WTC11 (cell line): ENCODE data around the gene PCNP. TPM values are rescaled to one million over a fixed set of nuclear protein-coding genes. Genes with fewer than 3 reads are reported as not detected.
A peak's percentile ranks its signal among the peaks of the same experiment; 100 is the strongest.
"Not testable (repeated sequence)": the region's sequence is repeated elsewhere in the genome, so short reads cannot be mapped to it uniquely, and the experiment has no call there.

Experiments
- ATAC-seq: fragments of 200-7000 bp; cut with Tn5 transposase; 2 replicates; pipeline ENCODE4 v1.10.0; 2021; ENCODE audit warnings: mild to moderate bottlenecking, moderate library complexity
- CTCF ChIA-PET: fragments of 300-600 bp; sonication (Branson Sonifier 250); formaldehyde crosslinking; loops from one replicate; lab custom pipeline; 2021; ENCODE audit warnings: antibody characterized with exemption; lab: Charles Lee
- POLR2A ChIA-PET: fragments of 350-600 bp; sonication (Branson Sonifier 250); formaldehyde crosslinking; loops from one replicate; lab custom pipeline; 2021; ENCODE audit warnings: antibody characterized with exemption; lab: Charles Lee
- DNase-seq: peaks from one replicate; pipeline ENCODE4 v3.0.0; 2021; ENCODE audit warnings: low spot score
- H3K27ac Mint-ChIP-seq: 2 replicates; pipeline ENCODE4 v1.8.0; 2021; ENCODE audit warnings: mixed read lengths
- H3K27me3 Mint-ChIP-seq: 2 replicates; pipeline ENCODE4 v1.8.0; 2021; ENCODE audit warnings: low read depth, mild to moderate bottlenecking, moderate library complexity, mixed read lengths
- H3K36me3 Mint-ChIP-seq: 2 replicates; pipeline ENCODE4 v1.8.0; 2021; ENCODE audit warnings: mixed read lengths
- H3K4me1 Mint-ChIP-seq: 2 replicates; pipeline ENCODE4 v1.8.0; 2022; ENCODE audit warnings: mixed read lengths
- H3K4me3 Mint-ChIP-seq: 2 replicates; pipeline ENCODE4 v1.8.0; 2021; ENCODE audit warnings: mild to moderate bottlenecking, moderate library complexity, mixed read lengths
- H3K9me3 Mint-ChIP-seq: 2 replicates; pipeline ENCODE4 v1.8.0; 2021; ENCODE audit warnings: mixed read lengths
- AFF4 ChIP-seq: sonication (generic); formaldehyde crosslinking; IDR thresholded peaks from 2 replicates; pipeline ENCODE4 v1.8.1; 2023; ENCODE audit warnings: mild to moderate bottlenecking, missing genetic modification reagents, borderline replicate concordance
- E2F5 ChIP-seq: sonication (generic); formaldehyde crosslinking; IDR thresholded peaks from 2 replicates; pipeline ENCODE4 v1.8.1; 2022; ENCODE audit warnings: mild to moderate bottlenecking, moderate library complexity, missing genetic modification reagents
- ELF4 ChIP-seq: sonication (generic); formaldehyde crosslinking; IDR thresholded peaks from 2 replicates; pipeline ENCODE4 v1.8.1; 2022; ENCODE audit warnings: low read depth, mild to moderate bottlenecking, moderate library complexity, missing genetic modification reagents
- FOXJ3 ChIP-seq: sonication (generic); formaldehyde crosslinking; IDR thresholded peaks from 2 replicates; pipeline ENCODE4 v1.9.0; 2021; ENCODE audit warnings: missing genetic modification reagents, mild to moderate bottlenecking, borderline replicate concordance
- GTF2I ChIP-seq: fragments of 250-450 bp; sonication (Bioruptor Pico); conservative IDR thresholded peaks from 2 replicates; pipeline ENCODE4 v1.4.0; 2021; ENCODE audit warnings: mild to moderate bottlenecking
- MXD4 ChIP-seq: fragments of 250-450 bp; sonication (Bioruptor Pico); IDR thresholded peaks from 2 replicates; pipeline ENCODE4 v1.8.0; 2021; ENCODE audit warnings: mild to moderate bottlenecking, moderate library complexity, borderline replicate concordance
- NFATC4 ChIP-seq: fragments of 250-450 bp; sonication (Bioruptor Pico); IDR thresholded peaks from 2 replicates; pipeline ENCODE4 v1.9.0; 2021; ENCODE audit warnings: mild to moderate bottlenecking
- NR1H2 ChIP-seq: sonication (generic); formaldehyde crosslinking; IDR thresholded peaks from 2 replicates; pipeline ENCODE4 v1.9.0; 2021; ENCODE audit warnings: mild to moderate bottlenecking, moderate library complexity, missing genetic modification reagents
- PRDM15 ChIP-seq: sonication (generic); formaldehyde crosslinking; IDR thresholded peaks from 2 replicates; pipeline ENCODE4 v1.8.0; 2022; ENCODE audit warnings: missing genetic modification reagents
- PREB ChIP-seq: sonication (generic); formaldehyde crosslinking; IDR thresholded peaks from 2 replicates; pipeline ENCODE4 v1.8.1; 2022; ENCODE audit warnings: mild to moderate bottlenecking, missing genetic modification reagents, moderate library complexity, borderline replicate concordance
- SOX15 ChIP-seq: fragments of 250-450 bp; sonication (Bioruptor Pico); IDR thresholded peaks from 2 replicates; pipeline ENCODE4 v1.9.0; 2021; ENCODE audit warnings: mild to moderate bottlenecking
- ZNF396 ChIP-seq: fragments of 250-450 bp; sonication (Bioruptor Pico); IDR thresholded peaks from 2 replicates; pipeline ENCODE4 v1.8.0; 2021; ENCODE audit warnings: mild to moderate bottlenecking, moderate library complexity, borderline replicate concordance
- ZNF532 ChIP-seq: fragments of 250-450 bp; sonication (Bioruptor Pico); IDR thresholded peaks from 2 replicates; pipeline ENCODE4 v1.9.0; 2021; ENCODE audit warnings: mild to moderate bottlenecking, borderline replicate concordance
- total RNA-seq: library from RNA; stranded (reverse); gene quantifications from 3 replicates; pipeline ENCODE4 v1.2.3, GENCODE V29; 2021

PCNP gene
- total RNA-seq, 1 experiment from 2014 or later, result 187 TPM

GRCh38 chr3:101553381-101553780 lies 20.6 kb upstream of the PCNP start:
- ChIA-PET POLR2A (interaction anchor here (0.6 kb wide), 2 partner anchors 71 to 410 kb away, joined by 3 to 4 read pairs; no protein-coding TSS in a partner anchor), CTCF (interaction anchor here (1.0 kb wide), 1 partner anchor 20 kb away, joined by 3 read pairs; the partner anchor contains the start of gene PCNP)
- H3K4me1 Mint-ChIP-seq, result peaks cover 35% of the 10 kb centered on the region
- H3K4me3 Mint-ChIP-seq, result not testable (repeated sequence)
- H3K27me3 Mint-ChIP-seq, result peaks cover 12% of the 10 kb centered on the region
- H3K27ac Mint-ChIP-seq, result 0 out of 2 replicates have a peak overlapping the region, but pooled peaks have one; percentile 15
- H3K36me3 Mint-ChIP-seq, result peaks cover 49% of the 10 kb centered on the region
- ATAC-seq (peak; percentile 63), DNase-seq (peak; percentile 27)
- peaks cover 47% of the 10 kb centered on the region for H3K9me3 Mint-ChIP-seq

GRCh38 chr3:101556064-101556463 lies 17.9 kb upstream of the PCNP start:
- TF ChIP-seq PREB (CRISPR knock-in tag), result no peak
- TF ChIP-seq E2F5 (CRISPR knock-in tag), result no peak
- TF ChIP-seq AFF4, result no peak
- TF ChIP-seq ZNF396 (CRISPR knock-in tag), result no peak
- no peak for TF ChIP-seq PRDM15
- TF ChIP-seq ELF4 (CRISPR knock-in tag), result no peak
- TF ChIP-seq GTF2I, result no peak
- TF ChIP-seq SOX15 (CRISPR knock-in tag), result no peak
- TF ChIP-seq FOXJ3, result no peak
- no peak for TF ChIP-seq ZNF532 (CRISPR knock-in tag)
- TF ChIP-seq MXD4 (CRISPR knock-in tag), result no peak
- TF ChIP-seq NR1H2 (CRISPR knock-in tag), result no peak
- TF ChIP-seq NFATC4 (CRISPR knock-in tag), result no peak
- Mint-ChIP-seq H3K27ac (no peak overlapping the region), H3K36me3 (peaks cover 39% of the 10 kb centered on the region), H3K4me1 (peaks cover 29% of the 10 kb centered on the region), H3K27me3 (peaks cover 8% of the 10 kb centered on the region), H3K4me3 (no peak overlapping the region), H3K9me3 (peaks cover 47% of the 10 kb centered on the region)
- ATAC-seq (peak; percentile 86), DNase-seq (no peak)
- ChIA-PET CTCF (interaction anchor here (0.6 to 0.7 kb wide), 2 partner anchors 26 to 153 kb away, joined by 3 read pairs; no protein-coding TSS in a partner anchor), POLR2A (no interaction called here)
